Germinal center (tissue), 1 donor: ENCODE measurements around the gene BAK1.
A peak's percentile ranks its signal among the peaks of the same experiment; 100 is the strongest.
"Not testable (repeated sequence)": the region's sequence is repeated elsewhere in the genome, so short reads cannot be mapped to it uniquely, and the experiment has no call there.

Experiments
- DNase-seq: peaks from one replicate; pipeline ENCODE4 v3.0.0; 2012; ENCODE audit warnings: mixed read lengths, low spot score

BAK1 gene

GRCh38 chr6:33607784-33608161 lies 27.7 kb upstream of the BAK1 start:
- DNase-seq: peak; percentile 75

GRCh38 chr6:33607126-33607783 lies 27.2 kb upstream of the BAK1 start:
- no peak for DNase-seq

- no peak for DNase-seq
Observed at GRCh38 chr6:33606642-33607041, 26.6 kb upstream of the BAK1 start.

GRCh38 chr6:33604941-33605854 lies 25.1 kb upstream of the BAK1 start:
- DNase-seq: no peak

- DNase-seq: no peak
Observed at GRCh38 chr6:33602180-33602579, 22.1 kb upstream of the BAK1 start.

- DNase-seq: no peak
Observed at GRCh38 chr6:33600761-33601160, 20.7 kb upstream of the BAK1 start.

GRCh38 chr6:33599413-33599938 lies 19.4 kb upstream of the BAK1 start:
- DNase-seq: no peak

GRCh38 chr6:33597551-33598322 lies 17.7 kb upstream of the BAK1 start:
- DNase-seq: no peak

GRCh38 chr6:33596894-33597293 lies 16.8 kb upstream of the BAK1 start:
- not testable (repeated sequence) for DNase-seq

- DNase-seq: no peak
Observed at GRCh38 chr6:33595001-33595846, 15.1 kb upstream of the BAK1 start.

GRCh38 chr6:33593414-33593727 lies 13.3 kb upstream of the BAK1 start:
- no peak for DNase-seq

- peak; percentile 87 for DNase-seq
Observed at GRCh38 chr6:33592595-33593413, 12.7 kb upstream of the BAK1 start.

GRCh38 chr6:33592280-33592594 lies 12.2 kb upstream of the BAK1 start:
- DNase-seq: no peak

GRCh38 chr6:33591424-33592032 lies 11.5 kb upstream of the BAK1 start:
- DNase-seq: no peak

- DNase-seq: no peak
Observed at GRCh38 chr6:33590531-33591198, 10.6 kb upstream of the BAK1 start.

GRCh38 chr6:33589731-33590530 lies 9.9 kb upstream of the BAK1 start:
- peak; percentile 67 for DNase-seq

GRCh38 chr6:33589392-33589730 lies 9.3 kb upstream of the BAK1 start:
- DNase-seq: no peak

GRCh38 chr6:33588894-33589293 lies 8.8 kb upstream of the BAK1 start:
- no peak for DNase-seq

- no peak for DNase-seq
Observed at GRCh38 chr6:33587529-33587928, 7.5 kb upstream of the BAK1 start.
